OCI-LY1 (cell line): Measurements from ENCODE around the gene HSF2BP.

Experiments used
- H2AFZ ChIP-seq: fragments of 200-600 bp; sonication (generic), shearing (Covaris generic); 2 replicates; pipeline ENCODE4 v1.6.0; 2014; ENCODE audit warnings: antibody characterized with exemption, mild to moderate bottlenecking, low read length
- H3F3A ChIP-seq: fragments of 200-600 bp; sonication (generic), shearing (Covaris generic); 2 replicates; pipeline ENCODE4 v1.6.0; 2014; ENCODE audit warnings: mild to moderate bottlenecking, antibody characterized with exemption, low read length, moderate library complexity; ENCODE audit not compliant: insufficient read depth
- H3K27ac ChIP-seq: fragments of 200-600 bp; sonication (generic); 2 replicates; pipeline ENCODE4 v1.5.1; 2014; ENCODE audit warnings: low read length, mixed run types, mild to moderate bottlenecking, low read depth; ENCODE audit not compliant: poor library complexity, severe bottlenecking
- H3K27me3 ChIP-seq: fragments of 200-600 bp; sonication (generic); 2 replicates; pipeline ENCODE4 v1.6.0; 2014; ENCODE audit warnings: antibody characterized with exemption, mild to moderate bottlenecking, low read length, moderate library complexity; ENCODE audit not compliant: insufficient read depth
- H3K36me3 ChIP-seq: fragments of 200-600 bp; sonication (generic); 2 replicates; pipeline ENCODE4 v1.6.1; 2014; ENCODE audit warnings: mild to moderate bottlenecking, antibody characterized with exemption, low read length, moderate library complexity, mixed read lengths; ENCODE audit not compliant: insufficient read depth
- H3K4me1 ChIP-seq: fragments of 200-600 bp; sonication (generic); 2 replicates; pipeline ENCODE4 v1.5.1; 2014; ENCODE audit warnings: mild to moderate bottlenecking, low read length, moderate library complexity; ENCODE audit not compliant: insufficient read depth, severe bottlenecking
- H3K4me2 ChIP-seq: fragments of 200-600 bp; sonication (generic), shearing (Covaris generic); 2 replicates; pipeline ENCODE4 v1.6.1; 2014; ENCODE audit warnings: low read length
- H3K4me3 ChIP-seq: fragments of 200-600 bp; sonication (generic); 2 replicates; pipeline ENCODE4 v1.5.1; 2014; ENCODE audit warnings: low read length, low read depth, mild to moderate bottlenecking, mixed read lengths; ENCODE audit not compliant: poor library complexity, severe bottlenecking
- H3K79me2 ChIP-seq: fragments of 200-600 bp; shearing (Covaris generic); 2 replicates; pipeline ENCODE4 v1.6.1; 2016; ENCODE audit warnings: mixed run types, low read length, mixed read lengths; ENCODE audit not compliant: insufficient read depth
- H3K9ac ChIP-seq: fragments of 200-600 bp; sonication (generic), shearing (Covaris generic); 2 replicates; pipeline ENCODE4 v1.6.1; 2014; ENCODE audit warnings: mild to moderate bottlenecking, low read length, mixed read lengths
- H3K9me2 ChIP-seq: fragments of 200-600 bp; sonication (generic), shearing (Covaris generic); 2 replicates; pipeline ENCODE4 v1.6.1; 2014; ENCODE audit warnings: low read depth, mild to moderate bottlenecking, low read length, mixed read lengths
- H3K9me3 ChIP-seq: fragments of 200-600 bp; shearing (Covaris generic); 2 replicates; pipeline ENCODE4 v1.6.1; 2014; ENCODE audit warnings: low read length, mixed read lengths
- H4K20me1 ChIP-seq: fragments of 200-600 bp; sonication (generic), shearing (Covaris generic); 2 replicates; pipeline ENCODE4 v1.6.0; 2016; ENCODE audit warnings: mild to moderate bottlenecking, low read length; ENCODE audit not compliant: insufficient read depth
- CTCF ChIP-seq: fragments of 200-600 bp; sonication (generic), shearing (Covaris generic); IDR thresholded peaks from 2 replicates; pipeline ENCODE4 v1.5.1; 2017; ENCODE audit warnings: mild to moderate bottlenecking, antibody characterized with exemption, low read length, moderate library complexity, mixed read lengths
- EZH2 ChIP-seq: fragments of 200-600 bp; sonication (generic), shearing (Covaris generic); IDR thresholded peaks from 2 replicates; pipeline ENCODE4 v1.8.0; 2017; ENCODE audit warnings: borderline replicate concordance, mixed run types, mild to moderate bottlenecking, antibody characterized with exemption, low read length, moderate library complexity, mixed read lengths

The HSF2BP gene

DNA sequence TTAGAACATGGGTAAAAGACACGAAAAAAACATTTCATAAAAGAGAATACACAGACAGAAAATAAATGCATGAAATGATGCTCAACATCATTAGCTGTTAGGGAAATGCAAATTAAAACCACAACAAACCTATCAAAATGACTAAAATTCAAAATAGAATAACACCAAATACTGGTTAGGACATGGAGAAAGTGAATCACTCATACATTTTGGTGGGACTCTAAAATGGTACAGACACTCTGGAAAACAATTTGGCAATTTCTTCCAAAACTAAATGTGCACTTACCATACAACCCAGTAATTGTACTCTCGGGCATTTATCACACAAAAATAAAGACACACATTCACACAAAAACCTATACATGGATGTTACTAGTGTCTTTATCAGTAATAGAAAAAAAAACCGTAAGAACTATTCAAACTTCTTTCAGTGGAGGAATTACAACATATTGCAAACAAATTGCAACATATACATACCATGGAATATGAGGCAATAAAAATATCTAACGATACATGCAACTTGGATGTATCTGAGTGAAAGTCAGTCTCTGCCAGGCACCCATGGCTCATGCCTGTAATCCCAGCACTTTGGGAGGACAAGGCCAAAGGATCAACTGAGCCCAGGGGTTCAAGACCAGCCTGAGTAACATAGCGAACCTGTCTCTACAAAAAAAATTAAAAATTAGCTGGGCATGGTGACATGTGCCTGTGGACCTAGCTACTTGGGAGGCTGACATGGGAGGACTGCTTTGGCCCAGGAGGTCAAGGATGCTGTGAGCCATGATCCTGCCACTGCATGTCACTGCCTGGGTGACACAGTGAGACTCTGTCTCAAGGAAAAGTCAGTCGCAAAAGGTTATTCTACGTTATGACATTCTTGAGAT, 19.6 kb downstream of the HSF2BP start:
- H3K9me2 ChIP-seq, result no peaks in the 10 kb centered on the region
- no peaks in the 10 kb centered on the region; the same call in 1 of the 2 replicates for H3K27me3 ChIP-seq
- H3K4me3 ChIP-seq, result no peak overlapping the region
- TF ChIP-seq EZH2 (no peak), CTCF (no peak)
- no peaks in the 10 kb centered on the region for H3K36me3 ChIP-seq
- no peaks in the 10 kb centered on the region for H3K4me1 ChIP-seq
- no peak overlapping the region for H3K4me2 ChIP-seq
- H4K20me1 ChIP-seq, result no peaks in the 10 kb centered on the region
- H3K9me3 ChIP-seq, result no peaks in the 10 kb centered on the region
- no peak overlapping the region for H3K27ac ChIP-seq
- no peaks in the 10 kb centered on the region for H3K79me2 ChIP-seq
- H2AFZ ChIP-seq, result no peak overlapping the region
- H3F3A ChIP-seq, result no peaks in the 10 kb centered on the region
- no peak overlapping the region for H3K9ac ChIP-seq

- H4K20me1 ChIP-seq, result no peaks in the 10 kb centered on the region
- TF ChIP-seq EZH2 (no peak), CTCF (no peak)
- H3K27ac ChIP-seq, result no peak overlapping the region
- H3K79me2 ChIP-seq, result no peaks in the 10 kb centered on the region
- H3K4me3 ChIP-seq, result no peak overlapping the region
- no peak overlapping the region for H2AFZ ChIP-seq
- H3K27me3 ChIP-seq, result no peaks in the 10 kb centered on the region
- no peaks in the 10 kb centered on the region for H3K36me3 ChIP-seq
- H3K9me3 ChIP-seq, result no peaks in the 10 kb centered on the region
- no peak overlapping the region for H3K9ac ChIP-seq
- H3K4me2 ChIP-seq, result no peak overlapping the region
- H3K4me1 ChIP-seq, result no peaks in the 10 kb centered on the region
- H3F3A ChIP-seq, result no peaks in the 10 kb centered on the region
- H3K9me2 ChIP-seq, result no peaks in the 10 kb centered on the region
Observed at GRCh38 chr21:43637530-43638158, 21.6 kb downstream of the HSF2BP start.

GRCh38 chr21:43635436-43635835, 23.9 kb downstream of the HSF2BP start:
- Histone ChIP-seq H3K4me1 (no peaks in the 10 kb centered on the region), H3K79me2 (no peaks in the 10 kb centered on the region), H3K4me2 (no peak overlapping the region), H3K4me3 (no peak overlapping the region), H3K9me2 (no peaks in the 10 kb centered on the region), H3K9ac (no peak overlapping the region), H4K20me1 (no peaks in the 10 kb centered on the region), H3K36me3 (no peaks in the 10 kb centered on the region), H3K27ac (no peak overlapping the region), H3F3A (no peaks in the 10 kb centered on the region), H3K9me3 (no peaks in the 10 kb centered on the region), H2AFZ (no peak overlapping the region), H3K27me3 (no peaks in the 10 kb centered on the region)
- TF ChIP-seq CTCF (no peak), EZH2 (no peak)
